B cell (primary cell): ENCODE results near the gene TUBA8. TPM values are rescaled to one million over a fixed set of nuclear protein-coding genes. Genes with fewer than 3 reads are reported as not detected.

Source experiments
- ATAC-seq: fragments of 200-7000 bp; cut with Tn5 transposase; one replicate; pipeline ENCODE4 v1.10.0; 2021; ENCODE audit warnings: low read depth, mild to moderate bottlenecking, moderate number of reproducible peaks, moderate library complexity
- CTCF ChIA-PET: fragments of 350-600 bp; sonication (Branson Sonifier 250); formaldehyde crosslinking; loops from one replicate; lab custom pipeline; 2021; ENCODE audit warnings: antibody characterized with exemption, inconsistent platforms; lab: Charles Lee
- POLR2A ChIA-PET: fragments of 350-600 bp; sonication (Branson Sonifier 250); formaldehyde crosslinking; loops from one replicate; lab custom pipeline; 2021; ENCODE audit warnings: antibody characterized with exemption; lab: Charles Lee
- DNase-seq: peaks from one replicate; pipeline ENCODE4 v3.0.0; 2013
- H2AFZ ChIP-seq: 2 replicates; pipeline ENCODE4 v1.6.1; 2012; ENCODE audit warnings: mild to moderate bottlenecking, low read depth, low read length; ENCODE audit not compliant: insufficient read depth, poor library complexity, severe bottlenecking
- H3K27ac ChIP-seq, 2 donors: 1 replicate in 1 of 2; 2 replicates in 1 of 2; pipeline ENCODE4 v1.5.1; 2012 to 2013; ENCODE audit warnings: low read length in 2 of 2, mild to moderate bottlenecking in 2 of 2, moderate library complexity in 1 of 2
- H3K27me3 ChIP-seq, 4 experiments: fragments of 200-600 bp in 1 of 4; sonication (generic) in 1 of 4; replicated peaks in 1 of 4; 1 replicate in 2 of 4; 2 replicates in 2 of 4; pipeline versions ENCODE4 v1.6.1 to v1.7.0; 2013 to 2016; ENCODE audit warnings: low read length in 3 of 4, mild to moderate bottlenecking in 2 of 4, mixed read lengths in 1 of 4, moderate library complexity in 1 of 4; ENCODE audit not compliant: insufficient read depth in 4 of 4, control insufficient read depth in 3 of 4; ENCODE audit errors: control extremely low read depth in 1 of 4
- H3K36me3 ChIP-seq, 2 experiments: replicated peaks in 1 of 2; 1 replicate in 1 of 2; 2 replicates in 1 of 2; pipeline versions ENCODE4 v1.6.1 to v1.7.1; 2013; ENCODE audit warnings: low read length in 1 of 2; ENCODE audit not compliant: insufficient read depth in 2 of 2, control insufficient read depth in 1 of 2; ENCODE audit errors: control extremely low read depth in 1 of 2, extremely low read depth in 1 of 2
- H3K4me1 ChIP-seq, 2 donors: fragments of 200-600 bp in 1 of 2; sonication (generic) in 1 of 2; 1 replicate in 1 of 2; 2 replicates in 1 of 2; pipeline versions ENCODE4 v1.5.1 to v1.6.1; 2013 to 2017; ENCODE audit warnings: low read length in 2 of 2; ENCODE audit not compliant: control insufficient read depth in 2 of 2, insufficient read depth in 2 of 2
- H3K4me2 ChIP-seq: replicated peaks from 2 replicates; pipeline ENCODE3; 2012; ENCODE audit warnings: mild to moderate bottlenecking, low read depth, low read length; ENCODE audit not compliant: poor library complexity, severe bottlenecking
- H3K4me3 ChIP-seq, 5 experiments: fragments of 200-600 bp in 1 of 5; sonication (generic) in 1 of 5; 1 replicate in 3 of 5; 2 replicates in 2 of 5; pipeline versions ENCODE4 v1.5.1 to v1.7.0; 2011 to 2016; ENCODE audit warnings: low read length in 4 of 5, mild to moderate bottlenecking in 4 of 5, low read depth in 2 of 5, control low read depth in 1 of 5, moderate library complexity in 1 of 5; ENCODE audit not compliant: insufficient read depth in 1 of 5; ENCODE audit errors: control extremely low read depth in 1 of 5, extremely low read depth in 1 of 5
- H3K79me2 ChIP-seq: fragments of 200-600 bp; sonication (generic); one replicate; pipeline ENCODE4 v1.6.0; 2016; ENCODE audit warnings: low read length; ENCODE audit not compliant: control insufficient read depth, insufficient read depth
- H3K9ac ChIP-seq: fragments of 200-600 bp; sonication (generic); 2 replicates; pipeline ENCODE4 v1.6.1; 2017; ENCODE audit warnings: mild to moderate bottlenecking, low read length, moderate library complexity
- H3K9me3 ChIP-seq, 3 donors: one replicate each; pipeline versions ENCODE4 v1.6.1 to v1.7.1; 2013; ENCODE audit warnings: low read length in 2 of 3; ENCODE audit not compliant: control insufficient read depth in 2 of 3, insufficient read depth in 1 of 3; ENCODE audit errors: control extremely low read depth in 1 of 3
- H4K20me1 ChIP-seq: 2 replicates; pipeline ENCODE4 v1.6.0; 2012; ENCODE audit warnings: mild to moderate bottlenecking, low read length; ENCODE audit not compliant: insufficient read depth, control insufficient read depth, poor library complexity, severe bottlenecking
- H3K27ac Mint-ChIP-seq: one replicate; pipeline ENCODE4 v1.8.0; 2021; ENCODE audit warnings: mixed read lengths
- H3K27me3 Mint-ChIP-seq: one replicate; pipeline ENCODE4 v1.8.0; 2021; ENCODE audit warnings: mixed read lengths
- H3K4me1 Mint-ChIP-seq: one replicate; pipeline ENCODE4 v1.8.0; 2021; ENCODE audit warnings: mixed read lengths
- H3K4me3 Mint-ChIP-seq: one replicate; pipeline ENCODE4 v1.8.0; 2021; ENCODE audit warnings: mixed read lengths
- H3K9me3 Mint-ChIP-seq: one replicate; pipeline ENCODE4 v1.8.0; 2022; ENCODE audit warnings: mixed read lengths; ENCODE audit not compliant: insufficient read depth
- CTCF ChIP-seq: fragments of 200-600 bp; IDR thresholded peaks from one replicate; pipeline ENCODE4 v1.8.0; 2022; ENCODE audit warnings: antibody characterized with exemption, mild to moderate bottlenecking
- EZH2 ChIP-seq: IDR thresholded peaks from 2 replicates; pipeline ENCODE4 v1.6.1; 2012; ENCODE audit warnings: borderline replicate concordance, low read depth, mild to moderate bottlenecking, moderate library complexity, low read length; ENCODE audit not compliant: insufficient read depth, poor library complexity, severe bottlenecking
- WGBS: methylation state at CpG from one replicate; pipeline ENCODE4 v1.1.5; 2013; ENCODE audit warnings: missing lambda C conversion rate; ENCODE audit not compliant: insufficient coverage; 5-methylcytosine and 5-hydroxymethylcytosine counted together
- intact Hi-C: fragments of 100-400 bp; cut with micrococcal nuclease; formaldehyde crosslinking; loops from one replicate; pipeline ENCODE4 v1.10.0; 2022
- polyA minus RNA-seq: library from RNA; depleted of rRNA, polyadenylated mRNA; stranded (reverse); fragments of >200 nt; gene quantifications from 2 replicates; pipeline ENCODE4 v1.2.3, GENCODE V29; 2012
- polyA plus RNA-seq: library from polyadenylated mRNA; depleted of rRNA; stranded (reverse); fragments of >200 nt; gene quantifications from 2 replicates; pipeline ENCODE4 v1.2.3, GENCODE V29; 2012
- total RNA-seq, 2 donors: library from RNA; stranded (reverse); fragments of 120-200 nt in 1 of 2; gene quantifications; 1 replicate in 1 of 2; 2 replicates in 1 of 2; pipeline versions ENCODE4 v1.2.3 to v1.2.4, GENCODE V29; 2013 to 2022

TUBA8 gene
- 1.8 and 3.6 TPM in 2 replicates for total RNA-seq
- total RNA-seq (2013), result 5.9 TPM
- polyA plus RNA-seq, result 2.8 and 3.4 TPM in 2 replicates
- polyA minus RNA-seq, result 4.0 TPM in 1 of 2 replicates, not detected in the other

DNA sequence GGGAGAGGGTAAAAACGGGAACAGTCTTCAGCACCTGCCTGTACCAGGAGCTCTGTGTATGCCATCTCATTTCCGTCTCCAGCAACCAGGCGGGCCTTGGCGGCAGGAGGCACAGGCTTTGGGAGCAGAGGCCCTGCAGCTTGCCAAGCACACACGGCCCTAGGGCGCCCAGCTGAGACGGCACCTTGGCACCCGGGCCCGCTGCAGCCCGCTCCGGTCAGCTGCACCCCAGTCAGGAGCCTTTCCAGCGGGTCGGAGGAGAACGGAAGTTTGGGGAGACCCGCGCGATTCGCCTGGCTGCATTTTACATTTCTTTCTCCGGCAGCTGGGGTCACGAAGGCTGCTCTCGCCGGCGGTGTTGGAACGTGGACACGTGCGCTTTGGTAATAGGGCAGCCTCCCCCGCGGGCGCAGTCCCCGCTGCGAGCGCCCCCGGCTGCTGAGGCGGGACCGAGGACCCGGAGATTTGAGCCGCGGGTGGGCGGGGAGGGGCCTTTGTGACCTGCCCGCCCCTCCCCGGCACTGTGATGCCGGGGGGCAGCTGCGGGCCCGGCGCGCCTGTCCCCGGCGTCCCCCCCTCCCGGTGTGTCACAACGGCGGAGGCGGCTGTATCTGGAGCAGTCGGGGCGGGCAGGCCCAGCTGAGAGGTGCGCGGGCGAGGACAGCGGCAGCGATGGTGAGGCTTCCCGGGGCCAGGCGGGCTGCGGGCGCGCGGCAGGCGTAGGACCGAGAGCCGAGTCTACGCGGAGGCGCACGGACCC is at the start of gene TUBA8:
Gene TUBA8, plus strand, starts transcription at position 616 of the 760 bp plus-strand sequence. Its CDS starts 57 bp downstream, at position 673.
- Mint-ChIP-seq H3K9me3 (no peaks in the 10 kb centered on the region), H3K27me3 (peaks cover 28% of the 10 kb centered on the region), H3K4me3 (peak within 1 kb of the TSS; percentile 61), H3K27ac (no peak within 1 kb of the TSS), H3K4me1 (peaks cover 24% of the 10 kb centered on the region)
- Histone ChIP-seq H3K79me2 (no peaks in the 10 kb centered on the region), H3K4me1 (peaks cover 28 to 32% of the 10 kb centered on the region in 2 donors), H3K9ac (peak within 1 kb of the TSS; percentile 51), H3K9me3 (peaks cover 0 to 23% (median 12%) of the 10 kb centered on the region in 3 donors), H3K36me3 (no peaks in the 10 kb centered on the region), H2AFZ (peak within 1 kb of the TSS; percentile 28), H3K27ac (no peak within 1 kb of the TSS), H4K20me1 (no peaks in the 10 kb centered on the region), H3K27me3 (peaks cover 0 to 44% (median 14%) of the 10 kb centered on the region in 4 experiments), H3K4me2 (peak within 1 kb of the TSS; percentile 83), H3K4me3 (peak within 1 kb of the TSS in 4 of 5 experiments; percentile 15 to 58 (median 34))
- intact Hi-C loops, result no loop called here
- DNase-seq (peak; percentile 31), ATAC-seq (peak; percentile 36)
- under 1% methylated on average over 72 of the region's 72 CpGs for WGBS
- CTCF ChIA-PET, result no interaction called here
- TF ChIP-seq EZH2 (no peak), CTCF (no peak)
- POLR2A ChIA-PET, result no interaction called here

DNA sequence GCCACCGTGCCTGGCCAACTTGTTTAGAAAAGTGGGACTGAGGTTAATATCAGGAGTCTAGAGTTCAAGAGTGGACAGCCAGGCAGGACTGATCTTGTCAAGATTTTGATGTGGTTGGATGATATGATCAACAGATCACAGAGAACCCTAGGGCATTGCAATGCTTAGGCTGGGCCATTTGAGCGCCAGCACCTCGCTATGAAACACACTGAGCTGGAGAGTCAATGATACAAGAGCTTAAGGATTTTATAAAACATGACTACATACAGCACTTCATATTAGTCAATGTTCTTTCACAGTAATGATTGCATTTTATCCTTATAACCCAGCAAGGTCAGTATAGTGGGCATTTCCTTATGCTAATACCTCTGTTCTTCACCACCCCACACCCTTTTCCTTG is 48.2 kb upstream of the TUBA8 start:
- H3K4me1 ChIP-seq, result peaks cover 37 to 52% of the 10 kb centered on the region in 2 donors
- 100% methylated on average over 3 of the region's 3 CpGs for WGBS
- no peak overlapping the region for H3K4me2 ChIP-seq
- no peaks in the 10 kb centered on the region for H3K9me3 ChIP-seq
- ATAC-seq (no peak), DNase-seq (no peak)
- no peak overlapping the region for H2AFZ ChIP-seq
- H3K9ac ChIP-seq, result no peak overlapping the region
- H3K4me3 ChIP-seq, result no peak overlapping the region
- no peak overlapping the region for H3K27ac Mint-ChIP-seq
- TF ChIP-seq EZH2 (no peak), CTCF (no peak)
- H3K36me3 ChIP-seq, result no peaks in the 10 kb centered on the region
- POLR2A ChIA-PET, result no interaction called here
- H3K27me3 ChIP-seq, result no peaks in the 10 kb centered on the region
- peaks cover 3% of the 10 kb centered on the region for H3K79me2 ChIP-seq
- CTCF ChIA-PET, result interaction anchor here (1.1 to 2.0 kb wide), 4 partner anchors 14 to 321 kb away, joined by 3 to 17 read pairs (median 4); no protein-coding TSS in a partner anchor
- H3K27me3 Mint-ChIP-seq, result no peaks in the 10 kb centered on the region
- H3K4me1 Mint-ChIP-seq, result peaks cover 53% of the 10 kb centered on the region
- H4K20me1 ChIP-seq, result no peaks in the 10 kb centered on the region
- H3K27ac ChIP-seq, result no peak overlapping the region
- no peaks in the 10 kb centered on the region for H3K9me3 Mint-ChIP-seq
- intact Hi-C loops, result no loop called here
- H3K4me3 Mint-ChIP-seq, result no peak overlapping the region
